CD4-positive, alpha-beta T cell treated with Interferon gamma for 1 hour (primary cell): ENCODE measurements around the gene ATP2C2.

ENCODE experiments used
- DNase-seq: peaks from one replicate; pipeline ENCODE4 v3.0.0-alpha.2; 2020

Gene ATP2C2

GRCh38 chr16:84481051-84481735, 112.9 kb downstream of the ATP2C2 start:
- no peak for DNase-seq

GRCh38 chr16:84482001-84482891, 113.9 kb downstream of the ATP2C2 start:
- DNase-seq, result no peak

- DNase-seq, result no peak
Observed at GRCh38 chr16:84482951-84483881, 114.9 kb downstream of the ATP2C2 start.

- no peak for DNase-seq
Observed at GRCh38 chr16:84483882-84484565, 115.7 kb downstream of the ATP2C2 start.

GRCh38 chr16:84484579-84485254, 116.4 kb downstream of the ATP2C2 start:
- DNase-seq, result no peak

- no peak for DNase-seq
Observed at GRCh38 chr16:84485255-84486010, 117.1 kb downstream of the ATP2C2 start.

GRCh38 chr16:84486126-84486525, 117.8 kb downstream of the ATP2C2 start:
- DNase-seq, result no peak

- no peak for DNase-seq
Observed at GRCh38 chr16:84486551-84487235, 118.4 kb downstream of the ATP2C2 start.

GRCh38 chr16:84487358-84487757, 119.0 kb downstream of the ATP2C2 start:
- no peak for DNase-seq

- DNase-seq, result no peak
Observed at GRCh38 chr16:84489131-84489530, 120.8 kb downstream of the ATP2C2 start.

- DNase-seq, result no peak
Observed at GRCh38 chr16:84495506-84495905, 127.2 kb downstream of the ATP2C2 start.

- DNase-seq, result no peak
Observed at GRCh38 chr16:84496991-84497390, 128.7 kb downstream of the ATP2C2 start.

- no peak for DNase-seq
Observed at GRCh38 chr16:84497418-84498222, 129.3 kb downstream of the ATP2C2 start.

- no peak for DNase-seq
Observed at GRCh38 chr16:84498223-84498610, 129.9 kb downstream of the ATP2C2 start.

- no peak for DNase-seq
Observed at GRCh38 chr16:84498859-84499620, 130.7 kb downstream of the ATP2C2 start.

- no peak for DNase-seq
Observed at GRCh38 chr16:84499638-84500037, 131.3 kb downstream of the ATP2C2 start.

- DNase-seq, result no peak
Observed at GRCh38 chr16:84500531-84500930, 132.2 kb downstream of the ATP2C2 start.

GRCh38 chr16:84501077-84501735, 132.9 kb downstream of the ATP2C2 start:
- DNase-seq, result no peak
